HG03439 (cell line): ENCODE measurements around the gene WSCD1.

Experiments used
- ATAC-seq: cut with Tn5 transposase; IDR thresholded peaks from one replicate; pipeline ENCODE4 v1.9.1; 2021; ENCODE audit warnings: mild to moderate bottlenecking, moderate library complexity; ENCODE audit not compliant: unreplicated experiment

WSCD1 gene

DNA sequence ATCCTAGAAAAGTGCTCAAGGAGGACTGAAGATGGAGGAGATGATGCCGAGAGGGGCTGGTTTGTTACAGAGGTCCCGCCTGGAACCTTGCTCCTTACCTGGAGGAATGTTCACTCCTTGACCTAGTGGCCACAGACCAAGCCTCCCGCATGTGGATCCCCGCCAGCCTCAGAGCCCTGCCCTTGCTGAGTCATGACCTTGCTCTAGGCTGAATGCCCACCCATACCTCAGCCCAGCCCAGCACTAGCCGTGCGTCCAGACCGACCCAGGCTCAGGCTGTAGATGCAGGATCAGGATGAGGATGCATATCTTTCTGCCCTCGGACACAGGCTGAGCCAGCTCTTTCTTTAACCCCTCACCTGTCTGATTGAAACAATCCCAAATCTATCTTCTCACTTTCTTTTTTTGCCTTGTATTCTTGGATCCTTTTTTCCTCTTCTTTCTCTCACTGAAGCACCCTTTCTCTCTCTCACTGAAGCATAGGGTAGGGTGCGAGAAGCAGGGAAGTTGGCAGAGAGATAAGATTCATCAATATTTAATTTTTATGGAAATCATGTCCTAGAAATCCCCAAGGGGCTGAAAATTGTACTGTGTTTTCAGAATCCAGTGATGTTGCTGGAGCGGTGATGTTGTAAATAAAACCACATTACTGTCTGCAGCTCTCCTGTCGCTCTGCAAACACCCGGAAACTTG is 34.9 kb downstream of the WSCD1 start:
- ATAC-seq = no peak

DNA sequence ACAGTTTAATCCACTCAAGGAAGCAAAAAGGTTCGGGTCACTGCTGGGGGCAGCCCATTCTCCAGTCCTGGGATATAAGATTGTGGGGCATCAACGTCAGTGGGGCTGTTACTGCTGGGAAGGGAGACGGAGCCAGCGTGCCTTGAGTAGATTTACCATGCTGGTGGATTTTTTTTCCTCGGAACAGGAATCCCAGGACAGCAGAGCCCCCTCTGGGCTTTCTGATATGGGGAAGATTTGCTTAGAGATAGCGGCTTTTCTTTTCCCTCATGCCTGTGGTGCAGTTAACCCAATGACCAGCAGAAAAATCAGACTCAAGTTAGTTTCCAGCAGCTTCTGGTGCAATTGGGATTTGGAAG is 35.4 kb downstream of the WSCD1 start:
- ATAC-seq = no peak

DNA sequence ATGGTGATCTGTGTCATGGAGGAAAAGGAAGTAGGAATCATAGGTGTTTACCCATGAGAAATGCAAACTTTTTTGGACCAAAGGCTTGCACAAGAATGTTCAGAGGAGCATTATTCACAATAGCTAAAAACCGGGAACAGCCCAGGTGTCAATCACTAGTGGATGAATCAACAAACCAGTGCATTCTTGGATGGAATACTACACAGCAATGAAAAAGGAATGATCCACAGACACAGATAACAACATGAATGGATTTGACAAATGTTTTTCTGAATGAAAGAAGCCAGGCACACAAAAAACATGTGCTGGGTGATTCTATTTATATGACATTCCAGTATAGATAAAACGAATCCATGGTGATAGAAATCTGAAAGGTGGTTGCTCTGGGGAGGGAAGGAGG is 36.0 kb downstream of the WSCD1 start:
- no peak for ATAC-seq

DNA sequence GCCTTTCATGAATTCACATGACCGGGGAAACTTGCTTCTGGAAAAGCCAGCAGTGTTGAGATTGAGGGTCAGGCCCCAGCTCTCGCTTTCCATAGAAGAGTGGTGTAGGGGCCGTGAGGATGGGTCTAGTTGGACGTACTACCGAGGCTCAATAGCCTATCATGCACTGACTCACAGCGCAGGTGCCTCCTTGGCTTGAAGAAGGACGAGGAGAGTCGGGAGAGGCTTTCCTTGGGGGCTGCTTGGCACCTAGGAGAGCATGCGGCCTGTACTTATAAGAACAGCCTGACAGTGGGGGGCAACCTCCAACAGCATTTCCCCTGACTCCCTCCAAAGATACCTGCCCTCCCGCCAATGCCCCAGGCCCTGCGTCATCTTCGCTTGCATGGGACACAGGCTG is 37.6 kb downstream of the WSCD1 start:
- no peak for ATAC-seq

DNA sequence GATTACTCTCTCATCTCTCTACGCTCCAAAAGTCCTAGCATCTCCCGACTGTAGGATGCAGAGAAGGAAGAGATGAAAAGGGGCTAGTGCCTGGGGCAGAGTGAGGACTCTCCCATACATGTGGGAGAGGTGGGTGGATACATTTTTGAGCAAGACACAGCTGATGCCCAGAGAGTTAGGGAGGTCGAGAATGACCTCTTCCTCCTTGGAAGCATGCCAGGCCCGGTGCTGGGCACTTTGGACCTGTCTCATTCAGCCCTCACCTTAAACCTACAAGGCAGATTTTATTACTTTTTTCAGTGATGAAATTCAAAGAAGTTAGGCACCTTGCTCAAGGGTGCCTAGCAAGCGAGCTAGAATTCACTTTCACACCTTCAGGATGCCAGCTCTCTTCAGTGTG is 38.2 kb downstream of the WSCD1 start:
- ATAC-seq = no peak

DNA sequence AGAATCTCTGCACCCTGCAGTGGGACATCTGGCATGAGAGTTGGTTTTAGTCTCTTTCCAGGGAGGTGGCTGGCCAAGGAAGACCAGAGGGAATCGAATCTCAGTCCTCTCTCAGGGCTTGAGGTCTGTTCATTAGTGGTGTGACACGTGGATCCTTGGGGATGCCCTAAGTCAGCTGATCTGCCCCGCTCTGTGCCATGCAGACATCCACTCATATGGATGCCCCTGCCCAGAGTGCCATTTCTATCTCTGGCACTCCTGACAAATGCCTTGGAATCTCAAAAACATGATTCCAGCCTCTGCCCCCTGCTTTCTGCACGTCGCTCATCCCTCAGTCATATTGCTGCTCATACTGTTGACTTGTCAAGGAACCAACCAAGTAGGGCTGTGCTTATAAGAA is 38.8 kb downstream of the WSCD1 start:
- no peak for ATAC-seq

DNA sequence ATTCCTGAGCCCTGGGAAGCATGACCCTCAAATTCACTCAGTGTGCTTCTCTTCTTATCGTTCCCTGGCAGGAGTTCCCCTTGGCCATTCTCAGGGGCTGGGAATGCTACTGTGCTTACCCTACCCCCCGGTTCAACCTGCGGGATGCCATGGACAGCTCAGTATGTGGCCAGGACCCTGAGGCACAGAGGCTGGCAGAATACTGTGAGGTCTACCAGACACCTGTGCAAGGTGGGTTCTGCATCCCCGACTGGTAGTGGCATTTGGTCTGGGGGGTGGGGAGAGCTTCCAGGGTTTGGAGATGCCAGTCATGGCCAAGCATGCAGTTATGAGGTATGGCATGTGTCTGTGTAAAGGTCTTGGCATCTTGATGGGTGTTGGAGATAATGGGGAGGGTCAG is 39.4 kb downstream of the WSCD1 start:
- ATAC-seq = no peak

DNA sequence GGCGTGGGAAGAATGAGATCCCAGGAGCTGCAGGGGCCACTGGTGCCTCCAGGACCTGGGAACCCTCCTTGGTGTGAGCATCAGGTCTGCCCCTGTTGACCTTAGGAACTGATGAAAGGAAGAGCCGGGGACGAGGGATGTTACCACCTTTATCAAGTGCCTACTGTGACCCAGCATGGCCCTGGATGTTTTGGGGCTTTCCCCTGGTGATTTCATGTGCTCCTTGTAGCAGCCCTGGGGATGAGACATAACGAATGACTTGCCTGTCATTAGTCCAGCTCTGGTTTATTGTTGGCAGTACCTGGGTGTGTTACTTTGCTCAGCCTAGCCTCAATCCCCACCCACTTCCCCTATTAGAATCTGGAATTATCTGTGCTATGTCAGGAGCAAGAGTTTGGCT is 39.9 kb downstream of the WSCD1 start:
- no peak for ATAC-seq

DNA sequence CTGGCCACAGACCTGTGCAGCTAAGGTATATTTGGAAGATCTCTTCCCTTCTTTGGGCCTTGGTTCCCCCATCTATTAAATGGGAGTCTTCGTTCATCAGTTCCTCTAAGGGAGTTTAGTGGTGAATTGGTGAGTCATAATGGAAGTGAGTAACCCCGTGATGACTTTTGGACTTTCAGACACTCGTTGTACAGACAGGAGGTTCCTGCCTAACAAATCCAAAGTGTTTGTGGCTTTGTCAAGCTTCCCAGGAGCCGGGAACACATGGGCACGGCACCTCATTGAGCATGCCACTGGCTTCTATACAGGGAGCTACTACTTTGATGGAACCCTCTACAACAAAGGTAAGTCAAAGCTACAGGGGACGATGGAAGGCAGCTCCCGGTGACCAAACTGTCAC is 40.4 kb downstream of the WSCD1 start:
- no peak for ATAC-seq

DNA sequence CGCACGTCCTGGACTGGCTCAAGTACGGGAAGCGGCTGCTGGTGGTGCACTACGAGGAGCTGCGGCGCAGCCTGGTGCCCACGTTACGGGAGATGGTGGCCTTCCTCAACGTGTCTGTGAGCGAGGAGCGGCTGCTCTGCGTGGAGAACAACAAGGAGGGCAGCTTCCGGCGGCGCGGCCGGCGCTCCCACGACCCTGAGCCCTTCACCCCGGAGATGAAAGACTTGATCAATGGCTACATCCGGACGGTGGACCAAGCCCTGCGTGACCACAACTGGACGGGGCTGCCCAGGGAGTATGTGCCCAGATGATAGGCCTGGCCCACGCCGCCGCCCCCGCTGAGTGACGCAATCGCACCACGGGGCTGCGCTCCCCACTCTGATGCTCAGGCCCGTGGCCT is 50.2 kb downstream of the WSCD1 start:
- no peak for ATAC-seq

DNA sequence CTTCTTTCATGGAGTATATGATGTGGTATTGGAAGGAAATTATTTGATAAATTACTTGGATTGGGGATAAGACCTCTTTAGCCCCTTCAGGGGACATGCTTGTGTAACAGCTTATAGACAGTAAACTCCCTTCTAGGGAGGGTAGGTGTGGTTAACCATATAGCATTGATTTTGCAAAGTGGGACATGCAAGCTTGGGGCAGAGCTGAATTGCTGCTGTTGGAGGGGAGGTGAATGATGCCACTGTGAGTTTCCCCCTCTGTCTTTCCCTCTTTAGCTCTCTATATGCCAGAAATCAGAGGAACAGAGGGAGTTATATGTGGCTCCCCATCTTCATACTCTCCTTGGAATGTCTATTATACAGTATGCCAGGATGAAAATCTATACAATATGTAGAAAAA is 54.7 kb downstream of the WSCD1 start:
- ATAC-seq = no peak

DNA sequence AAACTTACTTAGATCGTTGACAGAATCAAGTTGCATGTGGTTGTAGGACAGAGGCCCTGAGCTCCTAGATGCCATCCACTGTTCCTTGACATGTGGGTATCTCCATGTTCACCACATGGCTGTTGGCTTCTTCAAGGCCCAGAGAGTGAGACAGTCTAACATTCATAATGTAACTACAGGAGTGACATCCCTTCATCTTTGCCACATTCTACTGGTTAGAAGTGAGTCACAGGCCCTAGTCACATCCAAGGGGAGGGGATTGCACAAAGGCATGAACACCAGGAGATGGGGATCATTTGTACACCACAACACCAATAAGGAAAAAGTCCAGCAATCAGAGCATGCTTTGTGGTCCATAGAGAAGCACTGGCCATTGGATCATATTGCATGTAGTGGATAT is 56.6 kb downstream of the WSCD1 start:
- ATAC-seq = no peak

DNA sequence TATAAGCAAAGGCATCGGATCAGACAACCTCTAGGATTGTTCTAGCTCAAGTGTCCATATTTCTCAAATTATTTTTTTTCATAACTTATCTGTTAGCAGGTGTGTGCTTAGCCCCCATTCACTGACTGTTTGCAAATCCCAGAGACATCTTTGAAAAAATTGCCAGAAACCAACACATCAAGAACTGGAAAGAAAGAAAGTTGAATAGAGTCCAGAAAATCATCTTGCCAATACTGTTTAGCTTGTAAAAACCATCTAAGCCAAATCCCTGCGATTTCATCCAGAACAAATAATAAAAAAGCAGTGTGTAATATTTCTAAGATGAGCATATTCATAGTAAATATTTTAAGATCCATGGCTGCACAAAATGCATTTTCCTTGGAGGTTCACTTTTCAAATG is 64.5 kb downstream of the WSCD1 start:
- no peak for ATAC-seq

DNA sequence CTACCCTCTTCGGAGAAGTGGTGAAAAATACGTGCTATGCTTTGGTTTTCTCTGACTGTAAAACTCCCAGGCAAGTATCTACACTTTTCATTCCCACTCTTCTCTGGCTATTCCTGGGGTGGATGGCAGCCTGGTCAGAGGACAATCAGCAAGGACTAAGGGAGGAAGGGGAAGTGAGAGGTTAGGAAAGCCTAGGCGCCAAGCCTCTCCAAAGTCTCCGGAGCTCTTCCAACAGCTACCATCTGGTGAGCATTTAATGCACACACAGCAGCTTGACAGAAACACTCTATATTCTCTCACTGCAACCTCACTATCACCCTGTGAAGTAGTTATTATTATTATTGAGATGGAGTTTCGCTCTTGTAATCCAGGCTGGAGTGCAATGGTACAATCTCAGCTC is 65.1 kb downstream of the WSCD1 start:
- no peak for ATAC-seq

DNA sequence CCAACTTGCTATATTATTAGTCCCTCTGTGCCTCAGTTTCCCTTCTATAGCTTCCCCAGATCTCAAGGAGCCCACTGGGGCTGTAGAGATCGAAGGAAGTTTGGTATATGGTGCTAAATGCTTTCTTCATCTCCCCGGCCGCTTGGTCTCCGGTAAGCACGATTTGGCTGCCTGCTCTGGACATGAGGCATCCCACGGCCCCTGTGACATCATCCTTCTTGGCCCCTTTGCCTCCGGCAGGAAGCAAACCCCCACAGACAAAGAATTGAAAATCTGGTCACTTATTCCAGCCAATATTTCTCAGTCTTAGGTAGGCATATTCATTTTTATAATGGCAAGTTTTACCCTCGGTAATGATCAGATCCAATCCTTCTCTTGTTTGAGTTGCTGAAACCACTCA is 65.8 kb downstream of the WSCD1 start:
- ATAC-seq = no peak

DNA sequence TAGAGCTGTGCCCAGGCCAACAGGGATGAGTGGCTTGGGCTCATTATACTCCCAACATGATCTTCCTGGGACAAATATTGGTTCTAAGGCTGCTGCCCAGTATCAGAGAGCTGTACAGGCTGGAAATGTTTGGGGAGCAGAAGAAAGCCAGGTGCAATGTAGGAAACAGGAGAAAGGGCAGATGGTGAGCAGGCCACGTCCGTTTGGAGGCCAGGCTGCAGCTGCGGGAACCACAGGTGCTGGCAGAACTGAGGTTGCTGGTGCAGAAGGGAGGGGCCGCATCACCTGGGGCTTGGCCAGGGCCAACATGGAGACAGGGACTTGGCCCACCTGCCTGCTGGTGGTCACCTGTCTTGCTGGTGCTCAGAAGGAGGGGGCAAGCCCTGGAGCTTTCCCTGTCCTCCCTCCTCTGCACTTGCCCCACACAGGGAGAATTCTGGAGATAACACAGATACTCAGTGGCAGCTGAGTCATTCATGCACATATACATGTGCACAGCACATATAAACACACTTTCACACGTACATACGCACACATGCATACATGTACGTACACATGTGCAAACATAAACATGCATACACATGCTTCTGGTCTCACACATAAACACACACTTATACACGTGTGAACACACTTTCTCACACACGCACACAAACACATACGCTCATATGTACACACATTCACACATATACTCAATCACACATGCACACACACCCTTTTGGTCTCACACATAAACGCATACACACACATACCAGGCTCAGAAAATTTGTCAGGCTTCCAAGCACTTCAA is 67.7 kb downstream of the WSCD1 start:
- no peak for ATAC-seq

DNA sequence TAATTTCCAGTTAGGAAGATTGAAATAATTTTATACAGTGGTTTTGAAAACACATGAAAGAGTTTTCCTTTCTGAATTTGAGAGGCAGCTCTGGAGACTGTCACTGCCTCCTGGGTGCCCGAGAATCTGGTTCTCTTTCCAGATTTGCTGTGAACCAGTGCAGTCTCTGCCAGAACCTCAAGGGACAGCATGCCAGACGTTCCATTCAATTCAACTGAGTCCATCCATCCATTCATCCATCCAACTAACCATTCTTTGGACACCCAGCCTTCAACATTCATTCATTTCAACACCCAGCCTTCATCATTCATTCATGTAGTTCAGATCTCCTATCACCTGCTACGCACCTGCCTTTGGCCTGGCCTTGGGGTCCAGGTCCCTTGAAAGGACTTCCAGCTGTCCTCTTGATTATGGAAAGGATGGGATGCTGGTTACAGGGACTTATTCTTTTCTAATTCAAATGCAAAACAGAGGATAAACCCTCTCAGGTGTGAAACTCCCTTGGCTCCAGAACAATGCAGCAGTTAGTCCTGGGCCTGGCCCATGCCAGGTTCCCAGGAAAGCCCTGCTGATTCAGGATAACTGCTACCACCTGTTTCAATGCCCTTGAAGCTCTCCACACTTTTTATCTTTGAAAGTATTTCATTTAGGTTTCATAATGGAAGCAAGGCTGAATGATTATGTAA is 68.7 kb downstream of the WSCD1 start:
- no peak for ATAC-seq

DNA sequence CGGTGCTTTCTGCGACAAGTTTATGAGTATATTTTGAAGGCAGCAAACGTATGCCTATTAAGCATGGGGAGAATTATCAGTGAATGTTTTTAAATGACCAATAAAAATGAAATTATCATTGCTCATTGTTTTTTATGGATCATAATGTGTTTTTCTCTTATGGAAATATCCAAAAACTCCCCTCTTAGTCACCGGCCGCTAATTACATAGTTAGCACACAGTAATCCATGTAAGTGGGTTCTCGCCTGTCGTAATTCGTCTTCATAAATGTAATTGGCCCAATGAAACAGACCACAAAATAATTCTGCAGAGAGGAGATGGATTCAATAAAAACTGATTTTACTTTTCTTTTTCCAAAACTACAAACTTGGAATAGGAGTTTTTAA is 69.3 kb downstream of the WSCD1 start:
- no peak for ATAC-seq

DNA sequence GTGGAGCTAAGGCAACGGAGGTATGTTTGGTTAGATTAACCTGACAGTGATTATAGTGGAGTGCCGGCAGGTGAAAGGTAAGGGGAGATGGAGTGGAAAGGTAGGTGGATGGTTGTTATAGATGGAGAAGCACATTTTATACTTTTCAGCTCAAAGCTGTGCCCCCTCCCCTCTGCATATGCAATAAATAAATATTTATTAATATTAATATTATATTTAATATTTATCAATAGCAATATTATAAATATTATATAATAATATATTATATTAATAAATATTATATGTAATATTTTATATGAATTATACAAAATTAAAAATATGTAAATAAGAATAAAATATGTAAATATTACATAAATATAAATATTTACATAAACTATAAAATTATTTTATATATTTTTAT is 70.0 kb downstream of the WSCD1 start:
- no peak for ATAC-seq

DNA sequence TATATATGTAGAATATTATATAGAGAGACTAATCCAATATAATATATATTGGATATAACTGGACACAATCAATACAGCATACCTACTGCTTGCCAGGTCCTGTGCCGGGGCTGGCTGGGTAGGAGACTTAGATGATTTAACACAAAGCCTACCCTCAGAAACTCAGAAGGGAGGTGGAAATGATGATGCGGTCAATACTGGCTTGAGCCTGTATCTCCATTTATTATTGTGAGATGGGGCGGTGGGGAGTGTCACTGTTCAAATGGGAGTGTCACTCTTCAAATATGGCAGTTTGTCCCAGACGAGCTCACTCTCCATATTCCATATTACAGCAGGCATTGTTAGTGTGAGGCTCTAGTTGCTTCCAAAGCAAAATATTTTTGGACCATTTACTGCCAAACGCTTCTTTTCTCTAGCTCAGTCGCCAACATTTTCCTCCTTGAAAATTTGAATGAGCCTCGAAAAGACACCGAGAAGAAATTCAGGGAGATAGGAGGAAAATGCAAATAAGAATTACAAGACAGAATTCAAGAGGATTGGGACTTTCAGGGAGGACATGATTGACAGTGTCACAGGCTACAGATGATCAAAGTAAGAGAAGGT is 70.7 kb downstream of the WSCD1 start:
- ATAC-seq = no peak

DNA sequence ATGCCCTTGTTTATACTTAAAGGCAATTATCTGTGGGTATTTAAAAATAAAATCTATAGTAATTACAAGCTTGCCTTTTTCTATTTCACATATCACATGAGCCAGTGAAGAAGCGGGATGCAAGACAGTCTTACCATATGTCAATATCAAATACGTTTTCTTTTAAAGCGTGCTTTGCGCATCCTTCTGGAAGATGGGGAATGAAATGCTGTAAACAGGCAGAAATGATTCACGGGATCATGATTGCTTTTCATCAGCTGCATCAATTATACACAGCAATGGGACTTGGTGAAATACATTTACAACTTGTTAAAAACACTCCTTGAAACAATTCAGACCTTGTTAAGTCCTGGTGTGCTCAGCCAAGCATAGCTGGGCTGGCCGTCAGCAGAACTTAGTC is 72.5 kb downstream of the WSCD1 start:
- no peak for ATAC-seq

DNA sequence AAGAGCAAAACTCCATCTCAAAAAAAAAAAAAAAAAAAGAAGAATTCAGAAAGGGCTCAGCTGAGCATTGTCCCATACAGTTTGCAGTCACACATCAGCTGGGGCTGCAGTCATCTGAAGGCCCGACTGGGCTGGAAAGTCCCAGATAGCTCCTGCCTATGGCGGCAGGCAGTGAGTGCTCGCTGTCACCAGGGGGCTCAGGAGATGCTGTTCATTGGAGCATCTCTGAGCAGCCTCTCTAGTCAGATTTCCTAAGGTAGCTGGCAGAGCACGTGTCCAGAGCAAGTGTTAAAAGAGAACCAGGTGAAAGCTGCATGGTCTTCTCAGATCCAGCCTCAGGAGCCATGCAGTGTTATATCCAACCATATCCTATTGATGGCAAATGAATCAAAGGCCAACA is 75.8 kb downstream of the WSCD1 start:
- ATAC-seq = no peak
